ENCODE measurements around the gene PTMA. TPM values are rescaled to one million over a fixed set of nuclear protein-coding genes. Genes with fewer than 3 reads are reported as not detected.
"Not testable (repeated sequence)": the region's sequence is repeated elsewhere in the genome, so short reads cannot be mapped to it uniquely, and the experiment has no call there.

PTMA gene
- total RNA-seq, 1 donor from 2014 or later: 1,774 TPM

GRCh38 chr2:231749016-231749415 is 40.7 kb downstream of the PTMA start:
- intact Hi-C loops (cut with micrococcal nuclease): not testable (repeated sequence)

DNA sequence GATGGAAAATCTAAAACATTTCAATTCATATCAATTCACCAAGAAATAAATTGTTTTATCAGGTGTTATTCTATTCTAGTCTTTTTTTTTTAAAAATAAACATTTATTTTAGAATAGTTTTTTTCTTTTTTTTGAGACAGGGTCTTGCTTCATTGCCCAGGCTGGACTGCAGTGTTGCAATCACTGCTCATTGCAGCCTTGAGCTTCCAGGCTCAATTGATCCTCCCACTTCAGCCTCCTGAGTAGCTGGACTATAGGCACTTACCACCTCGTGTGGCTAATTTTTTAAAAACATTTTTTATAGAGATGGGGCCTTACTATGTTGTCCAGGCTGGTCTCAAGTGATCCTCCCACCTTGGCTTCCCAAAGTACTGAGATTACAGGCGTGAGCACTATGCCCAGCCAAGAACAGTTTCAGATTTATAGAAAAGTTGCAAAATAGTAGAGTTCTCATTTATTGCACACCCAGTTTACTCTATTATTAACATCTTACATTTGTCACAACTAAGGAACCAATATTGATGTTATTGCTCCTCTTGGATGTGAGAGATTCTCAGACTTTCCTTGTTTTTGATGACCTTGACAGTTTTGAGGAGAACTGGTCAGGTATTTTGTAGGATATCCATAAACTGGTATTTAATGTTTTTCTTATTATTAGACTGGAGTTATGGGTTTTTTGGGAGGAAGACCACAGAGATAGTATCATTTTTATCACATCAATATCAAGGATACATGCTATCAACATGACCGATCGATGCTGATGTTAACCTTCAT is 42.9 kb downstream of the PTMA start:
- intact Hi-C loops (cut with micrococcal nuclease): no loop called here

DNA sequence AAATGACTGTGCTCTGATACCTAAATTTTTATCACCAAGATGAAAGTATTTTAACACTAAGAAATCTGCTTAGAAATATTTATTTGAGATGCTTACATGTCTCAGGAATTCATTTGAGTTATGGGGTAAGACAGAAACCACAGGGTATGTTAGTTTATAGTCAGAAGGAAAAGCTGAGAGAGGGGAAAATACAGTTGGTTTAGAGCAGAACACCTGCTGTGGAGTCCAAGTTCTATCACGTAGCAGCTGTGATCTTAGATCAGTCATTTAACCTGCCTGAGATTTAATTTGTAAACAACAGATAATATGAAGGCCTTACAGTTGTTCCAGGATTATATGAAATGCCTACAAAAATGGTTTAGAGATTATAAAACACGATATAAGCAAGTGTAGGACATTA is 43.7 kb downstream of the PTMA start:
- intact Hi-C loops (cut with micrococcal nuclease): no loop called here

DNA sequence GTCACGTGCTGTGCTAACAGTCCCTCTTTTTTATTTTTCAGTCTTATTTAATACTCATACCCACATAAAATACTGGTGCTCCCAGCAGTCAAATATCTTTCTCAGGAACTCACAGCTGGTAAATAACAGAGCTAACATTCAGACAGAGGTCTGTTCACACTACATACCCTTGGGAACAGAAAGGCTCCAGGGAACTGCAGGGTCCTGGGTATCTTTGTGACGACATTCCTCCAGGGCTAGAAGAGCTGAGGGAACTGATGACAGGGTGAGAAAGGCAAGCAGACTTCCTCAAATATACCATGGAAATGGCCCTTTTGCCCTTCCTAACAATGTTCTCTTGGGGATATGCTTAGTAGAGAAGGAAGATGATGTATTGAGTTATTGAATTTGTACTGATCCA is 53.4 kb downstream of the PTMA start:
- intact Hi-C loops (cut with micrococcal nuclease): no loop called here

Other genes with a start within 250 kb of the PTMA start
- 642 and 643 TPM in 2 replicates for gene NCL, start 244.0 kb upstream of the PTMA start, total RNA-seq
- 1.4 TPM in 2 replicates for gene NMUR1, start 178.1 kb upstream of the PTMA start, total RNA-seq
- gene TEX44, start 115.7 kb upstream of the PTMA start, total RNA-seq: not detected in 2 replicates
- gene PDE6D, start 72.8 kb downstream of the PTMA start, total RNA-seq: 39.1 and 41.2 TPM in 2 replicates
- 45.2 and 47.3 TPM in 2 replicates for gene COPS7B, start 77.9 kb downstream of the PTMA start, total RNA-seq
- gene NPPC, start 217.9 kb downstream of the PTMA start, total RNA-seq: not detected in 2 replicates

Data from T-helper 1 cell treated with Interleukin-12 subunit alpha and Interleukin-12 subunit beta and Interleukin-4 antibody, amounts not matched to agents 30 ng/mL and 1 ng/mL, for 36 hours (primary cell).